Measurements from ENCODE around the gene HOXB8. TPM values are rescaled to one million over a fixed set of nuclear protein-coding genes. Genes with fewer than 3 reads are reported as not detected.

The HOXB8 gene
- total and polyA plus RNA-seq, 2 of the 13 experiments (the other 11 are each of a cell fraction or from before 2014, with no cell fraction given), result not detected

DNA sequence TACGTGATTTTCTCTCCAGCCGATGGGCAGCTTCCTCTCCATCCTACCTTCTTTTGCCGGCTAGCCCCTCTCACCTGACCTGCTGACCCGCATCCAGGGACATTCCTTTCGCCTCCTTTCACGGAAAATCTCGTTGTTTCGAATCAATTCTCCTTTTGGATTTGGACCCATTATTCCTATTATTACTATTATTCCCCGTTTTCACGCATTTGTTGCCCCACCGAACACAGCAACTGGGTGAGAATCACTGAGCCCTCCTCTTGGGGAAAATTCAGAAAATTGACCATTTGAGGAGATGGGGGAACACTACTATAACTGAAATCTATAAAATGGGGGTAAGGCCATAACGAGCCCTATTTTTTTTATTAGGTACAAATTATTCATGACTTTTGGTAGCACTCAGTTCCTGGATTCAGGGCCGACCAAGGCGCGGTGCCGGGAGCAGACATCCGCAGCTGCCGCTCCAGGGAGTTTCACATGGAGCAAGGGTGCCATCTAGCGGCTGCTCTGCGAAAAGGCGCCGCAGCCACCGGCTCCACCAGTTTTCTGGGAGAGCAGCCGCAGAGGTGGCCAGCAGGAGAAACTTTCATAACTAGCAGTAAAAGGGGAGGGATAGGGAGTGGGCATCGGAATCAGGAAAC is 3.3 kb upstream of the HOXB8 start (continued):
- TF ChIP-seq LCORL (IDR thresholded peaks at IDR 0.05), result no peak
- TF ChIP-seq LCORL (CRISPR knock-in tag; IDR thresholded peaks at IDR 0.05), result 0 out of 2 replicates have a peak, but pooled peaks have one; percentile 18
- TF ChIP-seq NR1H2 (CRISPR knock-in tag; IDR thresholded peaks at IDR 0.05; ENCODE audit: borderline replicate concordance, low read depth), result no peak
- TF ChIP-seq, protein P1, sequence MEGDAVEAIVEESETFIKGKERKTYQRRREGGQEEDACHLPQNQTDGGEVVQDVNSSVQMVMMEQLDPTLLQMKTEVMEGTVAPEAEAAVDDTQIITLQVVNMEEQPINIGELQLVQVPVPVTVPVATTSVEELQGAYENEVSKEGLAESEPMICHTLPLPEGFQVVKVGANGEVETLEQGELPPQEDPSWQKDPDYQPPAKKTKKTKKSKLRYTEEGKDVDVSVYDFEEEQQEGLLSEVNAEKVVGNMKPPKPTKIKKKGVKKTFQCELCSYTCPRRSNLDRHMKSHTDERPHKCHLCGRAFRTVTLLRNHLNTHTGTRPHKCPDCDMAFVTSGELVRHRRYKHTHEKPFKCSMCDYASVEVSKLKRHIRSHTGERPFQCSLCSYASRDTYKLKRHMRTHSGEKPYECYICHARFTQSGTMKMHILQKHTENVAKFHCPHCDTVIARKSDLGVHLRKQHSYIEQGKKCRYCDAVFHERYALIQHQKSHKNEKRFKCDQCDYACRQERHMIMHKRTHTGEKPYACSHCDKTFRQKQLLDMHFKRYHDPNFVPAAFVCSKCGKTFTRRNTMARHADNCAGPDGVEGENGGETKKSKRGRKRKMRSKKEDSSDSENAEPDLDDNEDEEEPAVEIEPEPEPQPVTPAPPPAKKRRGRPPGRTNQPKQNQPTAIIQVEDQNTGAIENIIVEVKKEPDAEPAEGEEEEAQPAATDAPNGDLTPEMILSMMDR (CRISPR knock-in tag; IDR thresholded peaks at IDR 0.05), result peak; percentile 94
- TF ChIP-seq SMC3 (IDR thresholded peaks at IDR 0.05; ENCODE audit: low read length), result peak; percentile 59; the same call in 1 of the 2 replicates
- TF ChIP-seq RXRB (CRISPR knock-in tag; IDR thresholded peaks at IDR 0.05; ENCODE audit: borderline replicate concordance), result 0 out of 2 replicates have a peak, but pooled peaks have one; percentile 24
- 0 out of 2 replicates have a peak, but pooled peaks have one; percentile 34 for TF ChIP-seq ISL2 (CRISPR knock-in tag; IDR thresholded peaks at IDR 0.05)
- TF ChIP-seq, protein P2, sequence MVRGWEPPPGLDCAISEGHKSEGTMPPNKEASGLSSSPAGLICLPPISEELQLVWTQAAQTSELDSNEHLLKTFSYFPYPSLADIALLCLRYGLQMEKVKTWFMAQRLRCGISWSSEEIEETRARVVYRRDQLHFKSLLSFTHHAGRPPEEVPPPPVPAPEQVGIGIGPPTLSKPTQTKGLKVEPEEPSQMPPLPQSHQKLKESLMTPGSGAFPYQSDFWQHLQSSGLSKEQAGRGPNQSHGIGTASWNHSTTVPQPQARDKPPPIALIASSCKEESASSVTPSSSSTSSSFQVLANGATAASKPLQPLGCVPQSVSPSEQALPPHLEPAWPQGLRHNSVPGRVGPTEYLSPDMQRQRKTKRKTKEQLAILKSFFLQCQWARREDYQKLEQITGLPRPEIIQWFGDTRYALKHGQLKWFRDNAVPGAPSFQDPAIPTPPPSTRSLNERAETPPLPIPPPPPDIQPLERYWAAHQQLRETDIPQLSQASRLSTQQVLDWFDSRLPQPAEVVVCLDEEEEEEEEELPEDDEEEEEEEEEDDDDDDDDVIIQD (CRISPR knock-in tag; IDR thresholded peaks at IDR 0.05; ENCODE audit: low read depth), result 0 out of 2 replicates have a peak, but pooled peaks have one; percentile 15
- TF ChIP-seq SUZ12 (IDR thresholded peaks at IDR 0.05; ENCODE audit: low read depth, low read length), result peak; percentile 34; the same call in 1 of the 2 replicates
- TF ChIP-seq, protein P3, sequence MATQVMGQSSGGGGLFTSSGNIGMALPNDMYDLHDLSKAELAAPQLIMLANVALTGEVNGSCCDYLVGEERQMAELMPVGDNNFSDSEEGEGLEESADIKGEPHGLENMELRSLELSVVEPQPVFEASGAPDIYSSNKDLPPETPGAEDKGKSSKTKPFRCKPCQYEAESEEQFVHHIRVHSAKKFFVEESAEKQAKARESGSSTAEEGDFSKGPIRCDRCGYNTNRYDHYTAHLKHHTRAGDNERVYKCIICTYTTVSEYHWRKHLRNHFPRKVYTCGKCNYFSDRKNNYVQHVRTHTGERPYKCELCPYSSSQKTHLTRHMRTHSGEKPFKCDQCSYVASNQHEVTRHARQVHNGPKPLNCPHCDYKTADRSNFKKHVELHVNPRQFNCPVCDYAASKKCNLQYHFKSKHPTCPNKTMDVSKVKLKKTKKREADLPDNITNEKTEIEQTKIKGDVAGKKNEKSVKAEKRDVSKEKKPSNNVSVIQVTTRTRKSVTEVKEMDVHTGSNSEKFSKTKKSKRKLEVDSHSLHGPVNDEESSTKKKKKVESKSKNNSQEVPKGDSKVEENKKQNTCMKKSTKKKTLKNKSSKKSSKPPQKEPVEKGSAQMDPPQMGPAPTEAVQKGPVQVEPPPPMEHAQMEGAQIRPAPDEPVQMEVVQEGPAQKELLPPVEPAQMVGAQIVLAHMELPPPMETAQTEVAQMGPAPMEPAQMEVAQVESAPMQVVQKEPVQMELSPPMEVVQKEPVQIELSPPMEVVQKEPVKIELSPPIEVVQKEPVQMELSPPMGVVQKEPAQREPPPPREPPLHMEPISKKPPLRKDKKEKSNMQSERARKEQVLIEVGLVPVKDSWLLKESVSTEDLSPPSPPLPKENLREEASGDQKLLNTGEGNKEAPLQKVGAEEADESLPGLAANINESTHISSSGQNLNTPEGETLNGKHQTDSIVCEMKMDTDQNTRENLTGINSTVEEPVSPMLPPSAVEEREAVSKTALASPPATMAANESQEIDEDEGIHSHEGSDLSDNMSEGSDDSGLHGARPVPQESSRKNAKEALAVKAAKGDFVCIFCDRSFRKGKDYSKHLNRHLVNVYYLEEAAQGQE (IDR thresholded peaks at IDR 0.05; ENCODE audit: borderline replicate concordance in 1 of 2, low read depth in 1 of 2, low read length in 2 of 2), result no peak
- peak; percentile 28 for TF ChIP-seq YY1 (IDR thresholded peaks at IDR 0.05; ENCODE audit: insufficient read depth, insufficient replicate concordance, low read depth, low read length)
- TF ChIP-seq KMT2B (CRISPR knock-in tag; IDR thresholded peaks at IDR 0.05), result no peak
- TF ChIP-seq, protein P4, sequence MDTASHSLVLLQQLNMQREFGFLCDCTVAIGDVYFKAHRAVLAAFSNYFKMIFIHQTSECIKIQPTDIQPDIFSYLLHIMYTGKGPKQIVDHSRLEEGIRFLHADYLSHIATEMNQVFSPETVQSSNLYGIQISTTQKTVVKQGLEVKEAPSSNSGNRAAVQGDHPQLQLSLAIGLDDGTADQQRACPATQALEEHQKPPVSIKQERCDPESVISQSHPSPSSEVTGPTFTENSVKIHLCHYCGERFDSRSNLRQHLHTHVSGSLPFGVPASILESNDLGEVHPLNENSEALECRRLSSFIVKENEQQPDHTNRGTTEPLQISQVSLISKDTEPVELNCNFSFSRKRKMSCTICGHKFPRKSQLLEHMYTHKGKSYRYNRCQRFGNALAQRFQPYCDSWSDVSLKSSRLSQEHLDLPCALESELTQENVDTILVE (CRISPR knock-in tag; IDR thresholded peaks at IDR 0.05), result peak; percentile 54; the same call in 1 of the 2 replicates
- TF ChIP-seq KDM3A (CRISPR knock-in tag; IDR thresholded peaks at IDR 0.05; ENCODE audit: low read depth), result peak; percentile 85; the same call in 1 of the 2 replicates
- peak; percentile 71 for TF ChIP-seq HNRNPLL (IDR thresholded peaks at IDR 0.05; ENCODE audit: low read depth, low read length, poor library complexity, severe bottlenecking)
- TF ChIP-seq GABPB1 (CRISPR knock-in tag; IDR thresholded peaks at IDR 0.05), result 0 out of 2 replicates have a peak, but pooled peaks have one; percentile 28
- TF ChIP-seq ELF1 (CRISPR knock-in tag; IDR thresholded peaks at IDR 0.05), result 0 out of 2 replicates have a peak, but pooled peaks have one; percentile 45
- no peak for TF ChIP-seq ASH2L (IDR thresholded peaks at IDR 0.05; ENCODE audit: insufficient read length, low read depth, low read length)
- peak; percentile 49 for TF ChIP-seq XRCC5 (optimal IDR thresholded peaks at IDR 0.05; ENCODE audit: low read length)
- TF ChIP-seq, protein P5, sequence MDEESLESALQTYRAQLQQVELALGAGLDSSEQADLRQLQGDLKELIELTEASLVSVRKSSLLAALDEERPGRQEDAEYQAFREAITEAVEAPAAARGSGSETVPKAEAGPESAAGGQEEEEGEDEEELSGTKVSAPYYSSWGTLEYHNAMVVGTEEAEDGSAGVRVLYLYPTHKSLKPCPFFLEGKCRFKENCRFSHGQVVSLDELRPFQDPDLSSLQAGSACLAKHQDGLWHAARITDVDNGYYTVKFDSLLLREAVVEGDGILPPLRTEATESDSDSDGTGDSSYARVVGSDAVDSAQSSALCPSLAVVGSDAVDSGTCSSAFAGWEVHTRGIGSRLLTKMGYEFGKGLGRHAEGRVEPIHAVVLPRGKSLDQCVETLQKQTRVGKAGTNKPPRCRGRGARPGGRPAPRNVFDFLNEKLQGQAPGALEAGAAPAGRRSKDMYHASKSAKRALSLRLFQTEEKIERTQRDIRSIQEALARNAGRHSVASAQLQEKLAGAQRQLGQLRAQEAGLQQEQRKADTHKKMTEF (CRISPR knock-in tag; IDR thresholded peaks at IDR 0.05), result 0 out of 2 replicates have a peak, but pooled peaks have one; percentile 51

Measured in HepG2 (cell line).